GM12878 (cell line): ENCODE results near the gene DUOXA1. TPM values are rescaled to one million over a fixed set of nuclear protein-coding genes. Genes with fewer than 3 reads are reported as not detected.
A peak's percentile ranks its signal among the peaks of the same experiment; 100 is the strongest.

Source experiments
- ATAC-seq: fragments of 200-7000 bp; cut with Tn5 transposase; 3 replicates; pipeline ENCODE4 v1.9.1; 2020; ENCODE audit warnings: mild to moderate bottlenecking, moderate library complexity
- BruUV-seq: library from RNA; stranded (reverse); fragments of 400-500 nt; replicated peaks from 2 replicates; lab custom pipeline; 2021; lab: Mats Ljungman, UMichigan
- CTCF ChIA-PET: fragments of 300-600 bp; sonication (Branson Sonifier 250); formaldehyde crosslinking; extraction: SDS; loops from one replicate; lab custom pipeline; 2021; ENCODE audit warnings: inconsistent platforms; lab: Yijun Ruan, JAX
- POLR2A ChIA-PET: fragments of 350-600 bp; formaldehyde crosslinking; extraction: SDS; loops from one replicate; lab custom pipeline; 2021; ENCODE audit warnings: inconsistent platforms; lab: Charles Lee
- RAD21 ChIA-PET: fragments of 300-600 bp; sonication (Branson Sonifier 250); formaldehyde crosslinking; loops from one replicate; lab custom pipeline; 2023; ENCODE audit warnings: antibody characterized with exemption; ENCODE audit not compliant: unreplicated experiment; lab: Charles Lee
- SMC1A ChIA-PET: fragments of 300-600 bp; sonication (Branson Sonifier 250); formaldehyde crosslinking; loops from one replicate; lab custom pipeline; 2023; ENCODE audit not compliant: unreplicated experiment, uncharacterized antibody; lab: Charles Lee
- DNase-seq: peaks from one replicate; pipeline ENCODE4 v3.0.0-alpha.2; 2011; ENCODE audit warnings: low read depth, low spot score
- FAIRE-seq: peaks from 3 replicates; lab custom pipeline; 2011; peaks lifted over from hg19 to GRCh38; lab: Jason Lieb, UNC
- H2AFZ ChIP-seq: 2 replicates; pipeline ENCODE4 v1.6.0; 2011; ENCODE audit warnings: low read depth, low read length, control low read depth; ENCODE audit not compliant: control insufficient read depth
- H3K27ac ChIP-seq: 2 replicates; pipeline ENCODE4 v1.5.1; 2011; ENCODE audit warnings: control low read depth; ENCODE audit not compliant: control insufficient read depth, insufficient read depth
- H3K27me3 ChIP-seq, 2 experiments: replicated peaks in 1 of 2; 2 replicates each; pipeline versions ENCODE4 v1.6.0 to v1.6.1; 2011; ENCODE audit warnings: low read length in 1 of 2; ENCODE audit not compliant: control insufficient read depth in 2 of 2, insufficient read depth in 2 of 2
- H3K36me3 ChIP-seq, 2 experiments: 2 replicates each; pipeline ENCODE4 v1.5.1; 2011; ENCODE audit warnings: low read length in 1 of 2; ENCODE audit not compliant: control insufficient read depth in 2 of 2, insufficient read depth in 2 of 2
- H3K4me1 ChIP-seq: 2 replicates; pipeline ENCODE4 v1.6.1; 2011; ENCODE audit warnings: mild to moderate bottlenecking, low read length, moderate library complexity, mixed read lengths; ENCODE audit not compliant: control insufficient read depth, insufficient read depth
- H3K4me2 ChIP-seq: 2 replicates; pipeline ENCODE4 v1.6.0; 2011; ENCODE audit warnings: control low read depth; ENCODE audit not compliant: control insufficient read depth, insufficient read depth
- H3K4me3 ChIP-seq: fragments of 200-600 bp; sonication (generic); 2 replicates; pipeline ENCODE4 v1.5.1; 2016
- H3K79me2 ChIP-seq: 2 replicates; pipeline ENCODE4 v1.6.0; 2011; ENCODE audit warnings: low read length; ENCODE audit not compliant: control insufficient read depth, insufficient read depth
- H3K9ac ChIP-seq: 2 replicates; pipeline ENCODE4 v1.8.0; 2011; ENCODE audit warnings: low read length, control low read depth, mixed read lengths; ENCODE audit not compliant: control insufficient read depth, insufficient read depth
- H3K9me3 ChIP-seq: replicated peaks from 3 replicates; pipeline ENCODE4 v1.5.1; 2011; ENCODE audit warnings: mild to moderate bottlenecking, low read length; ENCODE audit not compliant: control insufficient read depth, insufficient read depth
- H4K20me1 ChIP-seq: 2 replicates; pipeline ENCODE4 v1.6.0; 2011; ENCODE audit not compliant: control insufficient read depth, insufficient read depth
- BCLAF1 ChIP-seq: fragments of 450-650 bp; IDR thresholded peaks from 2 replicates; pipeline ENCODE4 v1.6.1; 2017; ENCODE audit warnings: antibody characterized with exemption, mild to moderate bottlenecking, moderate library complexity
- NR2F1 ChIP-seq: fragments of 450-650 bp; conservative IDR thresholded peaks from 2 replicates; pipeline ENCODE4 v1.6.1; 2017; ENCODE audit warnings: mild to moderate bottlenecking
- WGBS: methylation state at CpG from one replicate; pipeline ENCODE4 v1.1.6; 2016; ENCODE audit warnings: low lambda C conversion rate; ENCODE audit not compliant: insufficient replicate concordance, insufficient coverage; ENCODE audit errors: missing lambda C conversion rate; 5-methylcytosine and 5-hydroxymethylcytosine counted together
- in situ Hi-C: fragments of 300-500 bp; cut with MboI; formaldehyde crosslinking; loops from 9 replicates; pipeline ENCODE4 v1.14.3; 2018; ENCODE audit warnings: mixed read lengths
- intact Hi-C: fragments of 100-400 bp; cut with micrococcal nuclease; formaldehyde crosslinking; loops from one replicate; pipeline ENCODE4 v1.14.2; 2022; ENCODE audit not compliant: unreplicated experiment
- polyA plus RNA-seq, 11 experiments: library from polyadenylated mRNA; depleted of rRNA in 4 of 11; unstranded in 6 of 11; stranded (reverse) in 5 of 11; fragments of >200 nt; fragmentation: Nextera tagmentation in 4 of 11; fragmentation: Illumina TruSeq in 1 of 11; extraction: Ambion mirVana in 4 of 11; extraction: Trizol in 1 of 11; gene quantifications; 1 replicate in 1 of 11; 2 replicates in 10 of 11; pipeline versions ENCODE4 v1.2.1 to v1.2.3, GENCODE V29; 2011 to 2016; ENCODE audit warnings: inconsistent platforms in 2 of 11, missing spikeins in 2 of 11, low read depth in 1 of 11
- total RNA-seq, 4 experiments: library from RNA; depleted of rRNA in 3 of 4; stranded (reverse); fragments of >200 nt in 3 of 4; fragmentation: Illumina TruSeq in 1 of 4; extraction: Trizol in 1 of 4; gene quantifications; 2 replicates each; pipeline versions ENCODE4 v1.2.1 to v1.2.3, GENCODE V29; 2013 to 2021

DUOXA1 gene
- total and polyA plus RNA-seq, 10 of the 15 experiments (the other 5 are each of a cell fraction or from before 2014, with no cell fraction given), result 0.08 TPM; not detected in 9

- TSS peak; percentile 62 for BruUV-seq
These were observed 38.0 kb upstream of the DUOXA1 start for GRCh38 chr15:45167631-45168205.

More at GRCh38 chr15:45167631-45168205, 38.0 kb upstream of the DUOXA1 start:
- TF ChIP-seq NR2F1, result peak; percentile 97
- TF ChIP-seq BCLAF1, result no peak
- DNase-seq (no peak), ATAC-seq (no peak), FAIRE-seq (no peak)
- ChIA-PET RAD21 (interaction anchor here (1.4 to 6.6 kb wide), 3 partner anchors 12 to 234 kb away, joined by 4 to 104 read pairs (median 6); a partner anchor contains a TSS), POLR2A (interaction anchor here (1.4 to 1.7 kb wide), 2 partner anchors 12 to 34 kb away, joined by 4 to 6 read pairs; no protein-coding TSS in a partner anchor), SMC1A (interaction anchor here (2.1 to 9.7 kb wide), 2 partner anchors 23 to 36 kb away, joined by 5 to 159 read pairs; no protein-coding TSS in a partner anchor), CTCF (interaction anchor here (0.6 to 16.3 kb wide), 13 partner anchors 8 to 262 kb away, joined by 3 to 253 read pairs (median 4); partner anchors contain the start of gene SHF)
- H3K36me3 ChIP-seq, result no peaks in the 10 kb centered on the region
- peak overlapping the region; percentile 7 for H2AFZ ChIP-seq
- peak overlapping the region; percentile 41; the same call in 1 of the 2 replicates for H3K4me2 ChIP-seq
- no peak overlapping the region for H3K4me3 ChIP-seq
- no peak overlapping the region for H3K27ac ChIP-seq
- H3K4me1 ChIP-seq, result peaks cover 12% of the 10 kb centered on the region
- peaks cover 4% of the 10 kb centered on the region for H3K79me2 ChIP-seq
- WGBS, result 62% methylated on average over 9 of the region's 9 CpGs
- in situ Hi-C loops, result no loop called here
- H3K9me3 ChIP-seq, result no peaks in the 10 kb centered on the region
- no peaks in the 10 kb centered on the region for H4K20me1 ChIP-seq
- intact Hi-C loops, result loop anchor here (1.0 kb wide), 1 partner anchor 31 kb away; no protein-coding TSS in a partner anchor
- H3K27me3 ChIP-seq, result no peaks in the 10 kb centered on the region
- H3K9ac ChIP-seq, result peak overlapping the region; percentile 63
